Fibroblast of the aortic adventitia (primary cell): ENCODE data around the gene LPIN1. TPM values are rescaled to one million over a fixed set of nuclear protein-coding genes. Genes with fewer than 3 reads are reported as not detected.
"Not testable (repeated sequence)": the region's sequence is repeated elsewhere in the genome, so short reads cannot be mapped to it uniquely, and the experiment has no call there.

ENCODE experiments used
- DNase-seq: peaks from one replicate; pipeline ENCODE4 v3.0.0-alpha.2; 2010; ENCODE audit warnings: low read depth
- H3K4me3 ChIP-seq: 2 replicates; pipeline ENCODE4 v1.5.1; 2011; ENCODE audit warnings: low read depth, mild to moderate bottlenecking, control low read depth, low read length, moderate library complexity
- total RNA-seq: library from RNA; depleted of rRNA; stranded (reverse); fragments of >200 nt; gene quantifications from 2 replicates; pipeline ENCODE4 v1.2.3, GENCODE V29; 2012; ENCODE audit warnings: low replicate concordance
- TF ChIP-seq, protein P1 (sequence below): IDR thresholded peaks from 2 replicates; pipeline ENCODE4 v1.5.1; 2011; ENCODE audit warnings: mild to moderate bottlenecking, low read length, control low read depth, inconsistent platforms; ENCODE audit not compliant: insufficient read depth

LPIN1 gene
- total RNA-seq, 1 donor, result 50.4 TPM

- TF ChIP-seq, protein P1, sequence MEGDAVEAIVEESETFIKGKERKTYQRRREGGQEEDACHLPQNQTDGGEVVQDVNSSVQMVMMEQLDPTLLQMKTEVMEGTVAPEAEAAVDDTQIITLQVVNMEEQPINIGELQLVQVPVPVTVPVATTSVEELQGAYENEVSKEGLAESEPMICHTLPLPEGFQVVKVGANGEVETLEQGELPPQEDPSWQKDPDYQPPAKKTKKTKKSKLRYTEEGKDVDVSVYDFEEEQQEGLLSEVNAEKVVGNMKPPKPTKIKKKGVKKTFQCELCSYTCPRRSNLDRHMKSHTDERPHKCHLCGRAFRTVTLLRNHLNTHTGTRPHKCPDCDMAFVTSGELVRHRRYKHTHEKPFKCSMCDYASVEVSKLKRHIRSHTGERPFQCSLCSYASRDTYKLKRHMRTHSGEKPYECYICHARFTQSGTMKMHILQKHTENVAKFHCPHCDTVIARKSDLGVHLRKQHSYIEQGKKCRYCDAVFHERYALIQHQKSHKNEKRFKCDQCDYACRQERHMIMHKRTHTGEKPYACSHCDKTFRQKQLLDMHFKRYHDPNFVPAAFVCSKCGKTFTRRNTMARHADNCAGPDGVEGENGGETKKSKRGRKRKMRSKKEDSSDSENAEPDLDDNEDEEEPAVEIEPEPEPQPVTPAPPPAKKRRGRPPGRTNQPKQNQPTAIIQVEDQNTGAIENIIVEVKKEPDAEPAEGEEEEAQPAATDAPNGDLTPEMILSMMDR, result no peak
- DNase-seq, result peak; percentile 47
These were observed 93.5 kb downstream of the LPIN1 start for GRCh38 chr2:11839916-11840315.

GRCh38 chr2:11842336-11842735 is 95.9 kb downstream of the LPIN1 start:
- no peak overlapping the region for H3K4me3 ChIP-seq
- DNase-seq, result peak; percentile 62
- TF ChIP-seq, protein P1, result no peak

More at GRCh38 chr2:11839916-11840315, 93.5 kb downstream of the LPIN1 start:
- no peak overlapping the region for H3K4me3 ChIP-seq

GRCh38 chr2:11844798-11845197 is 98.4 kb downstream of the LPIN1 start:
- not testable (repeated sequence) for DNase-seq, H3K4me3 ChIP-seq

GRCh38 chr2:11847935-11848334 is 101.5 kb downstream of the LPIN1 start:
- DNase-seq, H3K4me3 ChIP-seq: not testable (repeated sequence)

- no peak overlapping the region for H3K4me3 ChIP-seq
- TF ChIP-seq, protein P1, result no peak
- no peak for DNase-seq
These were observed 103.7 kb downstream of the LPIN1 start for GRCh38 chr2:11850082-11850481.

DNA sequence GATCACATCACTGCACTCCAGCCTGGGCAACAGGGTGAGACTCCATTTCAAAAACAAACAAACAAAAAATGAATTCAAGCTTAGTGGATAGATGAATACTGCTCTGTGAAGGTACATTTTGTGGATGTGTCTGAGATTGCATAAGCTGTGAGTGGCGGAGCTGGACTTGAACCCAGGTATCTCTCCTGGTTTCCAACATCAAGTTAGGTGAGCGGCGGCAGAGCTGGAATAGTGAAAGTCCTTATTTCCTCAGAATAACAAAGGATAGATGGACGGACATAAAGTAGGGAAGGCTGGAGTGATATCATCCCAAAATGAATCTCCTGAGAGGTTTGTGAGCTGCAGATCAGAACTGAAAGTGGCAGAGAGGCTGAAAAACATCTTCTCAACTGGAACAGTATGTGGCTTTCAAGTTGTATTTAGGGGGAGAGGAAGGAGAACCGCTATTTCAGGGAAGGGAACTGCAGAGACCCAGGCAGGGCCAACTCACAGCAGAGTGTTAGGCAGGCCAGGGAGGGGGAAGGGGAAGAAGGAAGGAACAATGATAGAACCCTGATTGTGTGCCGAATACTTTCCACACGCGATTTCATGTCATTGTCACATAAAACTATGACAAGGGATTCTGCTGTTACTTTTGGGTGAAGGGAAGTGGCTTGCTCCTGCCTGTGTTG is 106.2 kb downstream of the LPIN1 start:
- H3K4me3 ChIP-seq, result no peak overlapping the region
- no peak for DNase-seq
- TF ChIP-seq, protein P1, result no peak

GRCh38 chr2:11853197-11853588 is 106.8 kb downstream of the LPIN1 start:
- TF ChIP-seq, protein P1, result no peak
- DNase-seq, result no peak
- H3K4me3 ChIP-seq, result no peak overlapping the region

DNA sequence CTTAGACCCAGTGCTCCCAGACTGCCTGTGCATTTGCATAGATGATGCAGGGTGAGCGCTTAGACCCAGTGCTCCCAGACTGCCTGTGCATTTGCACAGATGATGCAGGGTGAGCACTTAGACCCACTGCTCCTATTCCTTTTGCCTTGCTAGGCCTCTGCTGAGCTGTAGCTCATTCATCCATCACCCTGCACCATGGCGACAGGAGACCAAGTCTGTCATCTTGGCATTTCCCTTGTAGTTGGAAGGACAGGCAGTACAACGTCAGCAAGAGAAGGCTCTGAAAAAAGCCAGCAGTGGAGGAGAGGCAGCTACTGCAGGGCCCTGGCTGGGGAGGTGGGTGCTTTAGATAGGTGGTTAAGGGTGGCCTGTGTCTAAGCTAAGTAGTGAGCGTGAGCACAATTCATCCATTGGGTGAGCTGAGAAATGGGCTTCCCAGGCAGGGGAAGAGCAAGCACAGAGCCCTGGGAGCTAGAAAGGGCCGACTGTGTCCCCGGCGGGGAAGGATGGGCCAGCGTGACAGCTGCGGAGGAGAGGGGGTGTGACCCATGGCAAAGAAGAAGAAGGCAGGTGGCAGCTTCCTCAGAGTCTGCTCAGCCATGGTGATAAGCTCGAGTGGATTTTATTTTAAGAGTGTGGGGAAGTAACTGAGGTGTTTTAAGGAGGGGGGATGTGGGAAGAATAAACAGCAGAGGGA is 108.8 kb downstream of the LPIN1 start:
- DNase-seq, result no peak
- TF ChIP-seq, protein P1, result no peak
- no peak overlapping the region for H3K4me3 ChIP-seq
